NCI-H446 treated with DMSO at 0.1 percent for 48 hours (cell line): ENCODE results near the gene SLC39A1.

Source experiments
- DNase-seq: peaks from one replicate; lab custom pipeline; 2025; lab: John Stamatoyannopoulos, UW

SLC39A1 gene

GRCh38 chr1:153951801-153952200 is 11.5 kb downstream of the SLC39A1 start:
- no peak for DNase-seq

- no peak for DNase-seq
Observed at GRCh38 chr1:153951183-153951582, 12.2 kb downstream of the SLC39A1 start.

GRCh38 chr1:153946622-153947241 is 16.6 kb downstream of the SLC39A1 start, which contains the start of gene DENND4B:
TSS of gene DENND4B (minus strand) at chr1:153946718. CDS start at chr1:153944374, 2,344 bp downstream.
- peak; percentile 54 for DNase-seq

- no peak for DNase-seq
Observed at GRCh38 chr1:153945795-153946621, 17.3 kb downstream of the SLC39A1 start.

- no peak for DNase-seq
Observed at GRCh38 chr1:153945131-153945794, 18.1 kb downstream of the SLC39A1 start.

GRCh38 chr1:153944827-153945117 is 18.6 kb downstream of the SLC39A1 start:
- no peak for DNase-seq

GRCh38 chr1:153944005-153944826 is 19.1 kb downstream of the SLC39A1 start:
- DNase-seq, result no peak

- no peak for DNase-seq
Observed at GRCh38 chr1:153942766-153943549, 20.4 kb downstream of the SLC39A1 start.

- no peak for DNase-seq
Observed at GRCh38 chr1:153941826-153942725, 21.3 kb downstream of the SLC39A1 start.

GRCh38 chr1:153940756-153941155 is 22.6 kb downstream of the SLC39A1 start:
- no peak for DNase-seq

GRCh38 chr1:153939476-153939875 is 23.9 kb downstream of the SLC39A1 start:
- DNase-seq, result no peak

- no peak for DNase-seq
Observed at GRCh38 chr1:153938996-153939395, 24.3 kb downstream of the SLC39A1 start.

GRCh38 chr1:153937331-153937730 is 26.0 kb downstream of the SLC39A1 start:
- no peak for DNase-seq

- DNase-seq, result no peak
Observed at GRCh38 chr1:153936011-153936802, 27.1 kb downstream of the SLC39A1 start.

GRCh38 chr1:153934746-153935145 is 28.6 kb downstream of the SLC39A1 start:
- DNase-seq, result no peak

GRCh38 chr1:153933955-153934354 is 29.4 kb downstream of the SLC39A1 start:
- no peak for DNase-seq

- DNase-seq, result no peak
Observed at GRCh38 chr1:153933430-153933829, 29.9 kb downstream of the SLC39A1 start.

GRCh38 chr1:153932156-153933131 is 30.9 kb downstream of the SLC39A1 start:
- DNase-seq, result no peak
